GM19025 (cell line): ENCODE measurements around the gene BPIFB6.

Experiments used
- ATAC-seq: cut with Tn5 transposase; IDR thresholded peaks from one replicate; pipeline ENCODE4 v1.9.1; 2021; ENCODE audit warnings: mild to moderate bottlenecking, low read depth, moderate library complexity; ENCODE audit not compliant: unreplicated experiment

The BPIFB6 gene

DNA sequence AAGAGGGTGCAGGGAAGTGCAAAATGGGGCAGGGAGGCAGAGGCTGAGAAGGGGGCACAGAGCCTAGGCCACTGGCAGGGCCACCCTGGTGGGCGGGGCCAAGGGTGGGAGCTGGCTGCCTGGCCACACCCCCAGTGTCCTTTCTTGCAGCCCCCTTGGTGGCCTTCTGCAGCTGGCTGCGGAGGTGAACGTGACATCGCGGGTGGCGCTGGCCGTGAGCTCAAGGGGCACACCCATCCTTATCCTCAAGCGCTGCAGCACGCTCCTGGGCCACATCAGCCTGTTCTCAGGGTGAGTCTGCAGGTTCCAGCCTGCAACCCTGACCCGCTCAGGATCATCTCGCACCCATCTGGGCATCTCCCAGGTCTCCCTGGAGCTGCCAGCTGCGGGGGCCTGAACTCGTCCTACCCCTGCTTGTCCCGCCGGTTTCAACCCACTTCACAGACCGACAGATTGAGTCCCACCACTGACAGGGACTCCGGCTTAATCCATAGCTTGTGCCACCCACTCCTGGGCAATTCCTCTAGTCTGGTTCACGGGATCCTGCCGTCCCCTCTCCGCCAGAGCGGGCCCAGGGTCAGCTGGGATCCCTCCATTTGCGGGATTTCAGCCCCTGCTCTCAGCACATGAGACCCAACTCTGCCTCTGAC, 28.4 kb downstream of the BPIFB6 start:
- ATAC-seq: no peak

DNA sequence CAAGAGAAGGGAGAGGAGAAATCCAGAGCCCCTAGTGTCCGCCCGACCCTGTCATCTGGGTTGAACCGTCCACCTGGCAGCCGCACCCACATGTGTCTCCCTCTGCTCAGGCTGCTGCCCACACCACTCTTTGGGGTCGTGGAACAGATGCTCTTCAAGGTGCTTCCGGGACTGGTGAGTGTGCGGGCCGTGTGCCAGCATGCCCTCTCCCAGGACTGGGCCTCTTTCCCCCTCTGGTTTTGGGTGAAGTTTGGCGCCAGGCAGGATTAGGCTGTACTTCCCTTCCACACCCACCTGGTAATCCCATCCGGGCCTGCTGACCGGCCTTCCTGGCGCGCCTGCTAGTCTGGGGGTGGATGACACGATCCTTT, 30.2 kb downstream of the BPIFB6 start:
- no peak for ATAC-seq

- ATAC-seq: no peak
Measured at GRCh38 chr20:33062105-33062824, 30.8 kb downstream of the BPIFB6 start.

DNA sequence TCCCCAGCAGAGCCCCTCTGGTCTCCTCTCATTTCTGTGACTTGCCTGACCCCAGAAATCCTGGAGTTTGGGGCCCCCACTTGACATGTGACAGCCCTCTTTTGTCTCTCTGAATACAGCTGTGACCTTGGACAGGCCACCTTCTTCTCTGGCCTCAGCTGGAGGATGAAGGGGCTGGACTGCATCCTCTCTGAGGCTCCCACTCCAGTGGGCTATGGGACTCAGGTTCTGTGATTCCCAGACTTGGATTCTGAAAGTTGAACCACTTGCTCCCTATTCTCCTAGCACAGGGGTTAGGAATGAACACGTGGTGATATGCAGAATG, 31.3 kb downstream of the BPIFB6 start:
- no peak for ATAC-seq

- no peak for ATAC-seq
Measured at GRCh38 chr20:33063271-33063670, 31.8 kb downstream of the BPIFB6 start.

GRCh38 chr20:33064572-33065287, 33.3 kb downstream of the BPIFB6 start:
- ATAC-seq: no peak

GRCh38 chr20:33065785-33066184, 34.3 kb downstream of the BPIFB6 start:
- ATAC-seq: no peak

- ATAC-seq: no peak
Measured at GRCh38 chr20:33067806-33068205, 36.4 kb downstream of the BPIFB6 start.

DNA sequence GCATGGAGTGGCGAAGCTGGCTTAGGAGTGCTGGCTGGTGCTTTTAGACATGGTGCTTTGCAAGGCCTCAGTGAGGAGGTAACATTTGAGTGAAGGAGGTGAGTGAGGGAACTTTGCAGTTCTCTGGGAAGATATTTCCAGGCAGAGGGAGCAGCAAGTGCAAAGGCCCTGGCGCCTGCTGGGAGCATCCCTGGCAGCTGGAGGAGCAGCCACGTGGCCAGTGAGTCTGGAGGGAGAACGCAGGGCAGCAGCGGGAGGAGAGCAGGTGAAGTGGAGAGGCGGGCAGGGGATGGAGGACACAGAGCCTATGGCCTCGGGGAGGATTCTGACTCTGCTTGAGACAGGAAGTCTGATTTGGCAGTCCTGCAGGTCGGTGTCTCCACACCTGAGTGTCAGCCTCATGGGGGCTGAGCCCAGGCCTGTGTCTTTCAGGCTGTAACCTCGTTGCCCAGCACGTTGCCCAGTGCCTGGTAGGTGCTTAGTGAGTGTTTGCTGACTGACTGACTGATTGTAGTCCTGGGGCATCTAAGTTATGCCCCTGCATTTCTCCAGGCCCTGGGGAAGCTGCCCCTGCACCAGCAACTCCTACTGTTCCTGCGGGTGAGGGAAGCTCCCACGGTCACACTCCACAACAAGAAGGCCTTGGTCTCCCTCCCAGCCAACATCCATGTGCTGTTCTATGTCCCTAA, 36.9 kb downstream of the BPIFB6 start:
- no peak for ATAC-seq

DNA sequence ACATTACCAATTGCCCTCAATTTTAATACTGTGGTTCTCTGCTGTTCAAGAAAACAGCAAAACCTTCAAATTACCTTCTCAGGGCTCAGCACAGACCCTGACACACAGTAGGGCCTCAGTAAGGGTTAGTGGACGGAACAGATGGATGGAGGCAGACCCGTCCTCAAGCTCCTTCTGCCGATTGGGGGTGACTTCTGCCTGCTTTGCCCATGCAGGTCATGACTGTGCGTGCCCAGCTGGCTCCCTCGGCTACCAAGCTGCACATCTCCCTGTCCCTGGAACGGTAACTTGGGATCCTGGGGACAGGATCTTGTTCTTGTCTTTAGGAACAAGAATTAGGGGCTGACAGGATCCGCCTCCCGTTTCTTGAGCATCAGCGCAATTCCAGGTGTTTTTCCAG, 38.2 kb downstream of the BPIFB6 start:
- ATAC-seq: no peak

GRCh38 chr20:33070111-33071053, 38.9 kb downstream of the BPIFB6 start:
- ATAC-seq: no peak

DNA sequence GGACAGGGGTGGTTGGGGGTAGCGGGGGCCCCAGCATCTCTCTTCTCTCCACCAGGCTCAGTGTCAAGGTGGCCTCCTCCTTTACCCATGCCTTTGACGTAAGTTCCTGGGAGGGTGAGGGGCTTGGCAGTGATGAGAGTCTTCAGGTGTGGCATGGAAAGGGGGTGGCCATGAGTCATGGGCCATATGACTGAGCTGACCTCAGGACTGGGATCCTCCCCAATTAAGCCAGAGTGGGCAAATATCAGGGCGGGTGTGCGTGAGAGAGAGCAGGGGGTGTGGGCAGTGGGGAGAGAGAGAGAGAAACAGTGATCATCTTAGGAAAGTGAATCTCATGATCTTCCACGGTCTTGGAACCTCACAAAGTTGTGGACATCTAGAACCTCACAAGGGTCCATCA, 39.8 kb downstream of the BPIFB6 start:
- ATAC-seq: no peak

- ATAC-seq: no peak
Measured at GRCh38 chr20:33072362-33072761, 40.9 kb downstream of the BPIFB6 start.

DNA sequence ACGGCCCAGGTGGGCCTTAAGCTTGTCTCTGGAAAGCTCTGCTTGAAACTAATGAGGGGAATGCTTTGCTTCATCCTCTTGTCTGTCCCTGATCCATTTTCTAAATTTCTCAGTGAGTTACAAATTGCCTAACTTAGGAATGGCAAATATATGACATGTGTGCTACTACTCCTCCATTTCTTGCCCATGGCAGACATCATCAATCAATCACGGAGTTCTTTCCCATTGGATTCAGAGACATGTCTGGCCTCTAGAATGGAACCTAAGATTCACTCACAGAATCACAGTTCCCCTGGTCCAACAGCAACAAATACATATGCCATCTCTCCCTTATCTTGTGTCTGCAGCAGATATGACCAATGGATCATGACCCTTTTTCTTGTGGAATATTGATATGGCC, 41.4 kb downstream of the BPIFB6 start:
- ATAC-seq: no peak

DNA sequence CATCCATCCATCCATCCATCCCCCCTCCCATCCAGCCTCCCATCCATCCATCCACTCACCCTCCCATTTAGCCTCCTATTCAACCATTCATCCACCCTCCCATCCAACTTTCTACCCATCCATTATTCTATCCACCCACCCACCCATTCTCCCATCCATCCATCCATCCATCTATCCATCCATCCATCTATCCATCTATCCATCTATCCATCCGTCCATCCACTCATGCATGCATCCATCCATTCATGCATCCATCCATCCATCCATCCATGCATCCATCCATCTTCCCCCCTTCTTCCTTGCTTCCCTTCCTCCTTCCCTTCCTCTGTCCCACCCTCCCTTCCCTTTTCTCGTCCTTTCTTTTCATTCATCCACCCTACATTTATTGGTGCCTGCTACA, 43.2 kb downstream of the BPIFB6 start:
- no peak for ATAC-seq

- no peak for ATAC-seq
Measured at GRCh38 chr20:33075281-33075680, 43.8 kb downstream of the BPIFB6 start.

DNA sequence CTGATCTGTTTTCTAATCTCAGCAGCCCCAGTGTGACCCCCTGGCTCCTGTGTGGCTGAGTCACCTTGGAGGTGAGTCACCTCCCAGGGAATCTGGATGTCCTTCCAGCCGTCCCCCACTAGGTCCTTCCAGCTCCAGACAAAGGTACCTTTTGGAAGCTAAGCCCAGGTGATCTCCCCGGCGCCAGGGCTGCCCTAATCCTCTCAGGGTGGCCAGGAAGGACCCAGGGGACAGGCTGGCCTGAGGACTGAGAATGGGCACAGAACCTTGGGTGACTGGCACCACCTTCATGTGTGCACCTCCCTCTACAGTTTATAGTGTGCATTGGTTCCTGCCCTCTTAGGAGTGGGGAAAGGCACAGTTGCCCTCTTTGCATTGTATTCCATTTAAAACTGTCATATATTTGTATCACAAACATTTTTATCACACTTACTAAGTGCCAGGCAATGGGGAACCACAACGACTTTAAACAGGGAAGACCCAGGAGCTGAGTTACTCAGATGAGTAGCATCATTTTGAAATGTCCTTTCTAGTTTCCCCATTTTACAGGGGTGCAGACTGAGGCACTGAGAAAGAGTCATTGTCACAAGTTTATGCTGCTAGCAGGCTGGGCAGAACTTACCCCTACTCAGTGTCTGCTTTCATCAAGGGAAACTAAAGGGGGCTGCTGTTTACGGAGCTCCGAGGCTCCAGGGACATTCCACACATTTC, 45.4 kb downstream of the BPIFB6 start:
- ATAC-seq: no peak

DNA sequence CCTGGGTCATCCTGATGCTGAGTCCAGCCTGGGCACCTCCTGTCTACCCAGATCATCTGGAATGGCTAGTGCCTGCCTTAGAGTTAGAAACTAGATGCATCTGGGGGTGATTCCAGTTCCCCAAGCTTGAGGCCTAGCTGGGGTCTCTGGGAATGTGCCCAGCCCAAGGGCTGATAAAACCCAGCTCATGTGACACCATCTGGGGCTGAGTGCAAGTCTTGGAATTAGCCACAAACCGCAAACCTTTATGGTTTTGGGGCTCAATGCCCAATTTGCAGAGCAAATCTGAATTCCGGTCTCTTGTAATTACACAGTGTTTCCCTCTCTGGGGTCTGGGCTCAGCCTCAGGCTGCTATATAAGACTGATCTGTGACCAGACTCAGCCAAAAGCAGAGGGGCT, 47.8 kb downstream of the BPIFB6 start, which contains the start of gene BPIFB4:
Gene BPIFB4, plus strand, starts transcription at position 385 of the 400 bp plus-strand sequence. CDS start 1,884 bp downstream, outside the sequence.
- no peak for ATAC-seq

- no peak for ATAC-seq
Measured at GRCh38 chr20:33081411-33082154, 50.1 kb downstream of the BPIFB6 start.
